ENCODE data around the gene CNOT2.

DNA sequence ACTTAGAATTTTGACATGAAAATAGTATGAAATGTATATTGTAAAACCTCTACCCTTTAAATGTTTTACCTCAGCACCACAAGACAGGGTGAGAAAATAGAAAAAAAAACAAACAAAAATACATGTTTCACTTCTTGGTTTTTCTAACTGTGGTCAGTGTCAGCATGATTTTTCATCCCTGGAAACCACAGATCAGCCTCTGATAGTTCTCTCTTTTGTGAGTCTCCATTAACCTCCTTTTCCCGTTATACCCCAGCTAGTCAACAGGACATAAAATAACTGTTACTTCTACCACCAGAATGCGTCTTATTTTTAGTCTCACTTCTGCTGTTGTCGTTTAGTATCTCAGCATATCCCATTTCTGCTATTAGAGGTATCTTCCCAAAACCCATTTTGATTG lies 74.5 kb downstream of the CNOT2 start:
- TF ChIP-seq POLR2A (IDR thresholded peaks at IDR 0.05), result no peak
- TF ChIP-seq, protein P1, sequence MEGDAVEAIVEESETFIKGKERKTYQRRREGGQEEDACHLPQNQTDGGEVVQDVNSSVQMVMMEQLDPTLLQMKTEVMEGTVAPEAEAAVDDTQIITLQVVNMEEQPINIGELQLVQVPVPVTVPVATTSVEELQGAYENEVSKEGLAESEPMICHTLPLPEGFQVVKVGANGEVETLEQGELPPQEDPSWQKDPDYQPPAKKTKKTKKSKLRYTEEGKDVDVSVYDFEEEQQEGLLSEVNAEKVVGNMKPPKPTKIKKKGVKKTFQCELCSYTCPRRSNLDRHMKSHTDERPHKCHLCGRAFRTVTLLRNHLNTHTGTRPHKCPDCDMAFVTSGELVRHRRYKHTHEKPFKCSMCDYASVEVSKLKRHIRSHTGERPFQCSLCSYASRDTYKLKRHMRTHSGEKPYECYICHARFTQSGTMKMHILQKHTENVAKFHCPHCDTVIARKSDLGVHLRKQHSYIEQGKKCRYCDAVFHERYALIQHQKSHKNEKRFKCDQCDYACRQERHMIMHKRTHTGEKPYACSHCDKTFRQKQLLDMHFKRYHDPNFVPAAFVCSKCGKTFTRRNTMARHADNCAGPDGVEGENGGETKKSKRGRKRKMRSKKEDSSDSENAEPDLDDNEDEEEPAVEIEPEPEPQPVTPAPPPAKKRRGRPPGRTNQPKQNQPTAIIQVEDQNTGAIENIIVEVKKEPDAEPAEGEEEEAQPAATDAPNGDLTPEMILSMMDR (IDR thresholded peaks at IDR 0.05), result no peak
